CD14-positive monocyte (primary cell): ENCODE results near the gene RHBDL1. TPM values are rescaled to one million over a fixed set of nuclear protein-coding genes. Genes with fewer than 3 reads are reported as not detected.

Experiments
- DNase-seq, 3 donors: peaks; one replicate each; pipeline ENCODE4 v3.0.0-alpha.2; 2011 to 2022
- H2AFZ ChIP-seq: 2 replicates; pipeline ENCODE4 v1.6.0; 2012; ENCODE audit warnings: mild to moderate bottlenecking, low read depth, low read length, inconsistent platforms; ENCODE audit not compliant: insufficient read depth, poor library complexity, severe bottlenecking
- H3K27ac ChIP-seq, 2 donors: 1 replicate in 1 of 2; 2 replicates in 1 of 2; pipeline ENCODE4 v1.5.1; 2012 to 2013; ENCODE audit warnings: low read length in 2 of 2, control low read depth in 1 of 2, inconsistent platforms in 1 of 2, low read depth in 1 of 2, mild to moderate bottlenecking in 1 of 2
- H3K27me3 ChIP-seq, 2 donors: one replicate each; pipeline versions ENCODE4 v1.6.0 to v1.6.1; 2011 to 2013; ENCODE audit warnings: low read length in 2 of 2; ENCODE audit not compliant: control insufficient read depth in 2 of 2, insufficient read depth in 2 of 2
- H3K36me3 ChIP-seq, 2 donors: replicated peaks in 1 of 2; 1 replicate in 1 of 2; 2 replicates in 1 of 2; pipeline versions ENCODE4 v1.5.1 to v1.6.1; 2012 to 2013; ENCODE audit warnings: low read length in 2 of 2, control low read depth in 1 of 2, inconsistent platforms in 1 of 2, mild to moderate bottlenecking in 1 of 2; ENCODE audit not compliant: insufficient read depth in 2 of 2, control insufficient read depth in 1 of 2
- H3K4me1 ChIP-seq, 2 donors: 1 replicate in 1 of 2; 2 replicates in 1 of 2; pipeline versions ENCODE4 v1.5.1 to v1.6.1; 2012 to 2013; ENCODE audit warnings: low read length in 2 of 2, control low read depth in 1 of 2, inconsistent platforms in 1 of 2, mild to moderate bottlenecking in 1 of 2, moderate library complexity in 1 of 2; ENCODE audit not compliant: insufficient read depth in 2 of 2, control insufficient read depth in 1 of 2
- H3K4me2 ChIP-seq: replicated peaks from 2 replicates; pipeline ENCODE3; 2012; ENCODE audit warnings: low read length, moderate library complexity, mild to moderate bottlenecking; ENCODE audit not compliant: poor library complexity, severe bottlenecking; ENCODE audit errors: extremely low read depth
- H3K4me3 ChIP-seq, 3 experiments: fragments of 200-600 bp in 1 of 3; sonication (generic) in 1 of 3; replicated peaks in 1 of 3; 1 replicate in 2 of 3; 2 replicates in 1 of 3; pipeline ENCODE4 v1.5.1; 2011 to 2013; ENCODE audit warnings: low read length in 3 of 3, mild to moderate bottlenecking in 3 of 3, control low read depth in 2 of 3, low read depth in 2 of 3, inconsistent platforms in 1 of 3, moderate library complexity in 1 of 3
- H3K79me2 ChIP-seq: 2 replicates; pipeline ENCODE4 v1.6.0; 2012; ENCODE audit warnings: mild to moderate bottlenecking, control low read depth, inconsistent platforms, low read length, moderate library complexity; ENCODE audit not compliant: insufficient read depth
- H3K9ac ChIP-seq: 2 replicates; pipeline ENCODE4 v1.6.0; 2017; ENCODE audit warnings: low read length, mild to moderate bottlenecking; ENCODE audit not compliant: insufficient read depth, poor library complexity, severe bottlenecking
- H3K9me3 ChIP-seq, 2 donors: replicated peaks in 1 of 2; 1 replicate in 1 of 2; 2 replicates in 1 of 2; pipeline versions ENCODE4 v1.5.1 to v1.6.1; 2012 to 2013; ENCODE audit warnings: low read length in 2 of 2, control low read depth in 1 of 2; ENCODE audit not compliant: control insufficient read depth in 1 of 2, insufficient read depth in 1 of 2
- H4K20me1 ChIP-seq: 2 replicates; pipeline ENCODE4 v1.6.0; 2012; ENCODE audit warnings: mild to moderate bottlenecking, low read length, control low read depth, moderate library complexity; ENCODE audit not compliant: insufficient read depth
- H3K27ac Mint-ChIP-seq, 7 donors: one replicate each; pipeline ENCODE4 v1.8.0; 2020; ENCODE audit warnings: mild to moderate bottlenecking in 7 of 7, mixed read lengths in 7 of 7, moderate library complexity in 6 of 7, inconsistent platforms in 2 of 7
- H3K27me3 Mint-ChIP-seq, 3 donors: one replicate each; pipeline ENCODE4 v1.8.0; 2021 to 2022; ENCODE audit warnings: low read depth in 3 of 3, mild to moderate bottlenecking in 3 of 3, mixed read lengths in 3 of 3, moderate library complexity in 3 of 3, inconsistent platforms in 1 of 3
- H3K36me3 Mint-ChIP-seq, 2 donors: one replicate each; pipeline ENCODE4 v1.8.0; 2020; ENCODE audit warnings: mixed read lengths in 2 of 2, inconsistent platforms in 1 of 2, mild to moderate bottlenecking in 1 of 2
- H3K4me1 Mint-ChIP-seq: one replicate; pipeline ENCODE4 v1.8.0; 2020; ENCODE audit warnings: mild to moderate bottlenecking, mixed read lengths
- H3K4me3 Mint-ChIP-seq, 2 donors: one replicate each; pipeline ENCODE4 v1.8.0; 2020; ENCODE audit warnings: mild to moderate bottlenecking in 2 of 2, mixed read lengths in 2 of 2, moderate library complexity in 1 of 2
- H3K9me3 Mint-ChIP-seq, 7 donors: one replicate each; pipeline ENCODE4 v1.8.0; 2020 to 2022; ENCODE audit warnings: mixed read lengths in 7 of 7, mild to moderate bottlenecking in 6 of 7, moderate library complexity in 6 of 7, inconsistent platforms in 2 of 7
- WGBS: methylation state at CpG from one replicate; pipeline ENCODE4 v1.1.5; 2013; ENCODE audit warnings: missing lambda C conversion rate; ENCODE audit not compliant: insufficient coverage; 5-methylcytosine and 5-hydroxymethylcytosine counted together
- intact Hi-C, 2 donors: fragments of 100-400 bp; cut with micrococcal nuclease; formaldehyde crosslinking; loops; one replicate each; pipeline versions ENCODE4 v1.15.0 to v1.15.1; 2023
- polyA plus RNA-seq, 3 donors: library from polyadenylated mRNA; depleted of rRNA in 1 of 3; unstranded in 2 of 3; stranded (reverse) in 1 of 3; fragments of 300-500 nt in 2 of 3; fragments of >200 nt in 1 of 3; fragmentation: Illumina TruSeq in 2 of 3; gene quantifications; 1 replicate in 2 of 3; 2 replicates in 1 of 3; pipeline ENCODE4 v1.2.3, GENCODE V29; 2012 to 2021
- TF ChIP-seq, protein P1 (sequence below): fragments of 200-600 bp; IDR thresholded peaks from one replicate; pipeline ENCODE4 v1.8.0; 2022; ENCODE audit warnings: antibody characterized with exemption, mild to moderate bottlenecking

RHBDL1 gene
- polyA plus RNA-seq, 3 donors = 1.3 TPM; not detected in 2

DNA sequence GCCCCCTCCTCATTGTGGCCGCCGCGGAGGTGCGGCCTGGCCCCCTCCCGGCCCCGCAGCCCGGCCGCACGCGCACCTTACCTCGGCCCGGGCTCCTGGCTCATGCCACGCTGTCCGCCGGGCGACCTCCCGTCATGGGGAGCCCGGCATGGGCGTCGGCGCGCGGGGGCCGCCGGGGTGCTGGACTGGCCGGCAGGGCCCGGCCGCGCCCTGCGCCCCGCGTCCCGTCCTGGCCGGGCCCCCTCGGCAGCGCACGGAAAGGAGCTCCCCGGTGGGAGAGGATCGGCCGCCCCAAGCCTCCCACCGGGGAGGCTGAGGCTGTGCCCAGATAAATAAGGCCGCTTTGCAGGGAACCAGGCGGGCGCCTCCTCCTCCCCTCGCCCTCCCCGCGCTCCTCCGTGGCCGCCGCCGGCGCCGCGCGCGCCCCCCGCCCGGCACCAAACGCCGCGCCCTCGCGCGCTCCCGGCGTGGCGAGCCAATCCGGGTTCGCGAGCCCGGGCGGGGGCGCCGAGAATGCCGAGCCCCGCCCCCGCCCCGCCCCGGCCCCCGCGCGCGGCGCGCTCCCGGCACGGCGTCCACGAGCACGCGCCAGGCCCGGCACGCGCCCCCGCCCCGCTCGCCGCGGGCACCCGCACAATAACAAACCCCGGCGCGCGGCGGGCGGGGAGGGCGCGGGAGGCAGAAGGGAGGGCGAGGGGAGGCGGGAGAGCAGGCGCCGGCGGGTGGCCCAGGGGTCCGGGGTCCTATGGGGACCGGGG lies 30.1 kb downstream of the RHBDL1 start, which contains the start of gene FBXL16:
Gene FBXL16, minus strand, starts transcription at position 371 of the 758 bp plus-strand sequence. CDS start 8,396 bp downstream, outside the sequence.
- no peak for DNase-seq
- Mint-ChIP-seq H3K4me3 (peak within 1 kb of the TSS in 1 of 2 donors; percentile 76), H3K27me3 (peaks cover 68 to 87% (median 83%) of the 10 kb centered on the region in 3 donors), H3K9me3 (peaks cover 0 to 8% (median 0%) of the 10 kb centered on the region in 7 donors), H3K4me1 (no peaks in the 10 kb centered on the region), H3K27ac (no peak within 1 kb of the TSS), H3K36me3 (no peaks in the 10 kb centered on the region)
- H3K9me3 ChIP-seq = peaks cover 0 to 4% of the 10 kb centered on the region in 2 donors
- WGBS = 1% methylated on average over 85 of the region's 115 CpGs
- TF ChIP-seq, protein P1, sequence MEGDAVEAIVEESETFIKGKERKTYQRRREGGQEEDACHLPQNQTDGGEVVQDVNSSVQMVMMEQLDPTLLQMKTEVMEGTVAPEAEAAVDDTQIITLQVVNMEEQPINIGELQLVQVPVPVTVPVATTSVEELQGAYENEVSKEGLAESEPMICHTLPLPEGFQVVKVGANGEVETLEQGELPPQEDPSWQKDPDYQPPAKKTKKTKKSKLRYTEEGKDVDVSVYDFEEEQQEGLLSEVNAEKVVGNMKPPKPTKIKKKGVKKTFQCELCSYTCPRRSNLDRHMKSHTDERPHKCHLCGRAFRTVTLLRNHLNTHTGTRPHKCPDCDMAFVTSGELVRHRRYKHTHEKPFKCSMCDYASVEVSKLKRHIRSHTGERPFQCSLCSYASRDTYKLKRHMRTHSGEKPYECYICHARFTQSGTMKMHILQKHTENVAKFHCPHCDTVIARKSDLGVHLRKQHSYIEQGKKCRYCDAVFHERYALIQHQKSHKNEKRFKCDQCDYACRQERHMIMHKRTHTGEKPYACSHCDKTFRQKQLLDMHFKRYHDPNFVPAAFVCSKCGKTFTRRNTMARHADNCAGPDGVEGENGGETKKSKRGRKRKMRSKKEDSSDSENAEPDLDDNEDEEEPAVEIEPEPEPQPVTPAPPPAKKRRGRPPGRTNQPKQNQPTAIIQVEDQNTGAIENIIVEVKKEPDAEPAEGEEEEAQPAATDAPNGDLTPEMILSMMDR = no peak
- H3K4me1 ChIP-seq = no peaks in the 10 kb centered on the region
- no peaks in the 10 kb centered on the region for H3K36me3 ChIP-seq
- no peak within 1 kb of the TSS for H3K4me3 ChIP-seq
- intact Hi-C loops = no loop called here
- H2AFZ ChIP-seq = no peak within 1 kb of the TSS
- peaks cover 8 to 82% of the 10 kb centered on the region in 2 donors for H3K27me3 ChIP-seq
- H3K4me2 ChIP-seq = no peak within 1 kb of the TSS
- H3K79me2 ChIP-seq = no peaks in the 10 kb centered on the region
- H3K9ac ChIP-seq = no peak within 1 kb of the TSS
- H3K27ac ChIP-seq = no peak within 1 kb of the TSS
- no peaks in the 10 kb centered on the region for H4K20me1 ChIP-seq

DNA sequence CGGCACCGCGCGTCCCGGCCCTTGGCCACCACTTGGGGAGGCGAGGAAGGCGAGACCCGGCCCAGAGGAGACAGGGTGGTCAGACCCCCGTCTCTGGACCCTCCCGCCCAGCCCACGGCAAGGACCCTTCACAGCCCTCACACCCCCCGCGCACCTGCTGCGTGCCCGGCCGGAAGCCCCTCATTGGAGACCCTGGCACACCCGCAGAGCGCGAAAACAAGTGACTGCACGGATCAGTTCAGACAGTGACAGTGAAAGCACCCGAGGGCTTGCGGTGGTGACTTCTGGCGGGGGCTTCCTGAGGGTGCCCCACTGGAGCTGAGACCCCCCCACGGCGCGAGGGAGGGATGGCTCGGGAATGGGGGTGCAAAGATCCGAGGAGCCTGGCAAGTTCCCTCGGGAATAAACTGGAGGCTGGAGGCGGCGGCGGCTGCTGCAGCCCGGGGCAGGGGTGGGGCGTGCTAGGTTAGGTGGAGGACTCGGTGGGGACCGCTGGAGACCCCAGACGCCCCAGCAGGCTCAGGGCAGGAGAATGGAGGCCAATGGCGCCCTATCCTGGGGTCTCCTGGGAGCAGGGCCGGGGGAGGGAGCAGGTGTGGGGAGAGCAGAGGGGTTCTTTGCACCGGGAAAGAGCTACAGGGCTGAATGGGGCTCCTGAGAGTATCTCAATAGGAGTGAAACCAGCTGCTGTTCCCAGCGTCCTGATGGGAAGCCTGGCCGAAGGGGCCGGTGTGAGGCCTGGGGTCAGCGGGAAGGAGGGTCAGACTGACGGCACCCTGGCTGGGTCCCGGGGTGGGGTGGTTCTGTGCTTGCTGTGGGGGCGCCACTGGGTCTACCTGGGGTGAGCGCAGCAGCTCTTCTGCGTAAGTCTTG lies 31.0 kb downstream of the RHBDL1 start:
- Histone ChIP-seq H3K27ac (no peak overlapping the region), H3K4me3 (no peak overlapping the region), H3K27me3 (peaks cover 3 to 77% of the 10 kb centered on the region in 2 donors), H3K9me3 (peaks cover 0 to 4% of the 10 kb centered on the region in 2 donors), H3K9ac (no peak overlapping the region), H3K79me2 (no peaks in the 10 kb centered on the region), H2AFZ (no peak overlapping the region), H3K4me1 (no peaks in the 10 kb centered on the region), H4K20me1 (no peaks in the 10 kb centered on the region), H3K36me3 (no peaks in the 10 kb centered on the region), H3K4me2 (no peak overlapping the region)
- intact Hi-C loops = no loop called here
- no peak for DNase-seq
- peaks cover 63 to 83% (median 78%) of the 10 kb centered on the region in 3 donors for H3K27me3 Mint-ChIP-seq
- H3K9me3 Mint-ChIP-seq = peaks cover 0 to 5% (median 0%) of the 10 kb centered on the region in 7 donors
- 5% methylated on average over 49 of the region's 49 CpGs for WGBS
- TF ChIP-seq, protein P1 = no peak
- peak overlapping the region in 1 of 2 donors; percentile 60 for H3K4me3 Mint-ChIP-seq
- H3K36me3 Mint-ChIP-seq = no peaks in the 10 kb centered on the region
- no peaks in the 10 kb centered on the region for H3K4me1 Mint-ChIP-seq
- peak overlapping the region in 2 of 7 donors; percentile 18 to 31 for H3K27ac Mint-ChIP-seq
